HG03064 (cell line): ENCODE results near the gene SUCLG2.

ENCODE experiments used
- ATAC-seq: cut with Tn5 transposase; IDR thresholded peaks from one replicate; pipeline ENCODE4 v1.9.1; 2021; ENCODE audit warnings: low read depth; ENCODE audit not compliant: unreplicated experiment

Gene SUCLG2

DNA sequence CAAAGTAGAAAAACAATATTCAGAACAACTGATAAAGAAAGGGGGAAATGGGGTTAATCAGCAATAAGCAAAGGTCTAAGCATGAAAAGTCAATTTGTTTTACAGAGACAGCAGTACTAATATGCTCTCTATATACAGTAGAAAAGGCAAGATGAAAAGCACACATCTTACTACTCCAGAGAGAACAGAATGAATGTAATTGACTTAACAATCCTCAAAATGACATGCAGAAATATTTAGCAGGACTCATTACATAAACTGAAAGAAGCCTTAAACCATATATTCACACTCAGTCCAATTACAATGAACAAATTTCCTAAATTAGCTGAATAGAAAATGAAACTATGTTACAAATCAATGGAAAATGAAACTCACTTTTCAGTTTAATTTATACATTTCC is 319.8 kb downstream of the SUCLG2 start:
- no peak for ATAC-seq

DNA sequence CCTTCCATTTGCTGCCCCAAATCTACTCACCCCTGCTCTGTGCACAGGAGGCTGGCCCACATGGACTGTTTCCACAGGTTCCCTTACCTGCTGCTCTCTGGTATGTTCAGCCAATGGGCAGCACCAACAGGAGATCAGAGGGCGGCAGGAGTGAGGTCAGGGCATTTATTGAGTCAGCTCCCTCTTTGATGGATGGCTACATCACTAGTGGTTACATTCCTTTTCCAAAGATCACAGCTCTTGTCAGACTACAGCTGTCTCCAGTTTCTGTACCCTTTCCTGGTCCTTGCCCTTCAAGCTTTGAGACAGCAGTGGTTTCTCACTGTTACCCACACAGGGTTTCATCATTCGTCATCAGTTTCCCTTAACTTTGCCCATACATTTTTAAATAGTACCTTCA is 325.1 kb downstream of the SUCLG2 start:
- no peak for ATAC-seq

DNA sequence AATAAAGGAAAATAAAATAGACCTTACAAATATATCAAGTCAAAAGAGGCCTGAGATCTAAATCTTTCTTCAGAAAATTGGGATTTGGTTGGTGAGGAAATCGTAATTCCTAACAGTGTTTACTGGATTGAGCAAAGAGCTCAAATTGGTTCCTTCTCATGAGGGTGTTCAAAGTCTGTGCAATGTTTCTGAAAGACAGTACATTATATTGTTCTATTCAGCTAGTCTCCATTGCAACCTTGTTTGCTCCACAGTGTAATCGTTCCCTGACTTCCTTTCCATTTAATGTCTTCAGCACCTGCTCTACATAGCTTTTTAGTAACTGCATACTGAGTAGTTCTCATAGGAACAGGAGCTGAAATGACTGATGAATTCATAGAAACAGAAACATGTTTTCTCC is 326.8 kb downstream of the SUCLG2 start:
- ATAC-seq, result no peak

DNA sequence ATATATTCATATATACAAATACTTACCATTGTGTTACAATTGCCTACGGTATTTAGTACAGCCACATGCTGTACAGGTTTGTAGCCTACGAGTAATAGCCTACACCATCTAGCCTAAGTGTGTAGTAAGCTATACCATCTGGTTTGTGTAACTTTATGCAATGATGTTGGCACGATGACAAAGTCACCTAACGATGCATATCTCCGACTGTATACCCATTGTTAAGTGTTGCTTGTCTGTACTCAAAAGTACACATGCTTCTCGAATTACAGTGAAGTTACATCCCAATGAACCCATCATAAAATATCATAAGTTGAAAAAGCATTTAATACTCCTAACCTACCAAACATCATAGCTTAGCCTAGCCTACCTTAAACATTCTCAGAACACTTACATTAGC is 329.2 kb downstream of the SUCLG2 start:
- no peak for ATAC-seq
